Choroid plexus epithelial cell (primary cell): Measurements from ENCODE around the gene CPZ.

ENCODE experiments used
- DNase-seq: peaks from one replicate; pipeline ENCODE4 v3.0.0-alpha.2; 2010; ENCODE audit warnings: low read depth
- H3K4me3 ChIP-seq: 2 replicates; pipeline ENCODE4 v1.5.1; 2011; ENCODE audit warnings: low read depth, mild to moderate bottlenecking, control low read depth, low read length, moderate library complexity
- TF ChIP-seq, protein P1 (sequence below): conservative IDR thresholded peaks from 2 replicates; pipeline ENCODE4 v1.5.1; 2011; ENCODE audit warnings: low read depth, mild to moderate bottlenecking, control low read depth, inconsistent platforms, low read length, moderate library complexity

The CPZ gene

DNA sequence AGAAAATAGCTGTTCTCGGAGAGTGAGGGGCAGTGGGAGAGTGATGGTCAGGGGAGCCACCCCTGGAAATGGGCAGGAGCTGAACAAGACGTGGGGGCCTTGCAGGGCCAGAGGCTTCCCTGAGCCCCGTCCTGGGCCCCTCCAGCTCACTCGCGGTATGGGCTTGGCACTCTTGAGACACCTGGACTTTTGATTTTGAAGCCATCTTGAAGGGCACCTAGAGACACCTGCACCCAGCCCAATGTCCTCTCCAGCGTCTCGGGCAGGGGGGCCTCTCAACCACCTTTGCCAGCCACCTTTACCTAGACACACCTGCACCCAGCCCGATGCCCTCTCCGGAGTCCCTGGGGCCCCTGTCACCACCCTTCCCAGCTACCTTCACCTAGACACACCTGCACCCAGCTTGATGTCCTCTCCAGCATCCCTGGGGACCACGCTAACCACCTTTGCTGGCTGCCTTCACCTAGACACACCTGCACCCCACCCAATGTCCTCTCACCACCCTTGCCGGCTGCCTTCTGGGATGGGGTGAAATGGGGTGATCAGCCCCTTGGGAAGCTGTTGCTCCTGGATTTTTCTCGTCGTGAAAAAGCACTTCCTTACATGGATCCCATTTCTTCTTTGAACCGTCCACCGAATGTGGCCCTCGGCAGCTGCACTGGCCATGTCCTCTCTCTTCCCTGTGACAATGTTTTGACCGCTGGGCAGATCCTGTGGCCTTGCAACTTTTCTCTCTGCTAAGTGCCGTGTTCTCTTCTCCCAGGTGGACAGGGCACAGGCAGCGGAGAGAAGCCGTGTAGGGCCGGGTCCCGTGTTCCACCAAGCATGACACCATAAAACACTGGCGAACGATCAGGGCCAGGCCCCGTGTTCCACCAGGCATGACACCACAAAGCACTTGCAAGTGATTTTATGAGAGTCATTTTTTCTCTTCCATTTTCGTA is 47.5 kb downstream of the CPZ start:
- no peak overlapping the region for H3K4me3 ChIP-seq
- no peak for DNase-seq
- TF ChIP-seq, protein P1, sequence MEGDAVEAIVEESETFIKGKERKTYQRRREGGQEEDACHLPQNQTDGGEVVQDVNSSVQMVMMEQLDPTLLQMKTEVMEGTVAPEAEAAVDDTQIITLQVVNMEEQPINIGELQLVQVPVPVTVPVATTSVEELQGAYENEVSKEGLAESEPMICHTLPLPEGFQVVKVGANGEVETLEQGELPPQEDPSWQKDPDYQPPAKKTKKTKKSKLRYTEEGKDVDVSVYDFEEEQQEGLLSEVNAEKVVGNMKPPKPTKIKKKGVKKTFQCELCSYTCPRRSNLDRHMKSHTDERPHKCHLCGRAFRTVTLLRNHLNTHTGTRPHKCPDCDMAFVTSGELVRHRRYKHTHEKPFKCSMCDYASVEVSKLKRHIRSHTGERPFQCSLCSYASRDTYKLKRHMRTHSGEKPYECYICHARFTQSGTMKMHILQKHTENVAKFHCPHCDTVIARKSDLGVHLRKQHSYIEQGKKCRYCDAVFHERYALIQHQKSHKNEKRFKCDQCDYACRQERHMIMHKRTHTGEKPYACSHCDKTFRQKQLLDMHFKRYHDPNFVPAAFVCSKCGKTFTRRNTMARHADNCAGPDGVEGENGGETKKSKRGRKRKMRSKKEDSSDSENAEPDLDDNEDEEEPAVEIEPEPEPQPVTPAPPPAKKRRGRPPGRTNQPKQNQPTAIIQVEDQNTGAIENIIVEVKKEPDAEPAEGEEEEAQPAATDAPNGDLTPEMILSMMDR: no peak

DNA sequence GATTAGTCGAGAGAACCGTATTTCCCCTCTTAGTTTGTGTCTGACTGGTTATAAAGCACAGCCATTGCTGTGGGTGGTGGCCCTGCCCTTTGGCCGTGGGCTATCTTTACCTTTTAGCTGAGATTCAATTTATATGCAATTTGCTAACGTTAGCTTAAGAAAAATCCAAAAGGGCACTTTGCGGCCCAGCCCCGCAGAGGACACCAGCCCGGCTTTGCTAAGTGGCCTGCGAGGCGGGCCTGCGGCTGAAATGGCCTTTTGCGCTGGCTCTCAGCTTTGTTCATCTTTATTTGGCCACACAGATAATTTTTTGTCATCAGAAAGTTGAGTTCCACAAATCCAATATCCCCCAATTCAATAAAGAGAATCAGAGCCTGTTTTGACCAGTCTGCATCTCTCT is 48.3 kb downstream of the CPZ start:
- TF ChIP-seq, protein P1: no peak
- DNase-seq: no peak
- no peak overlapping the region for H3K4me3 ChIP-seq

DNA sequence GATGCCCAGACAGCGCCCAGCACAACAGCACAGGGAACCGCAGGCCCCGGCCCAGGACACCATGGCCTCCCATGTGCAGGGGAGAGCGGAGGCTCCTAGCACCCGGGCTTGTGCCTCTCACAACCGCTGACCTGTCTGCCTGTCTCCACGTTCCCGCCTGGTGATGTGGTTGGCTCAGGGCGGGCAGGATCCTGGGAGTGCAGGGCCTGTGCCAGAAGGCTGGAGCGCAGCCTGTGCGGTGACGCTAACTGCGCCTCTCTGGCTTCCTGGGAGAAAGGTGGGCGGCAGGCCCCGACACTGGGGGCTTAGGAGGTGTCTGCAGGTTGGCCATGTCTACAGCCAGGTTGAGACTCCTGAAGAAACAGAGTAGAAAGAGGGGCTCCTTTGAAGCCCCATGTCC is 48.7 kb downstream of the CPZ start:
- DNase-seq: no peak
- TF ChIP-seq, protein P1: no peak
- no peak overlapping the region for H3K4me3 ChIP-seq

DNA sequence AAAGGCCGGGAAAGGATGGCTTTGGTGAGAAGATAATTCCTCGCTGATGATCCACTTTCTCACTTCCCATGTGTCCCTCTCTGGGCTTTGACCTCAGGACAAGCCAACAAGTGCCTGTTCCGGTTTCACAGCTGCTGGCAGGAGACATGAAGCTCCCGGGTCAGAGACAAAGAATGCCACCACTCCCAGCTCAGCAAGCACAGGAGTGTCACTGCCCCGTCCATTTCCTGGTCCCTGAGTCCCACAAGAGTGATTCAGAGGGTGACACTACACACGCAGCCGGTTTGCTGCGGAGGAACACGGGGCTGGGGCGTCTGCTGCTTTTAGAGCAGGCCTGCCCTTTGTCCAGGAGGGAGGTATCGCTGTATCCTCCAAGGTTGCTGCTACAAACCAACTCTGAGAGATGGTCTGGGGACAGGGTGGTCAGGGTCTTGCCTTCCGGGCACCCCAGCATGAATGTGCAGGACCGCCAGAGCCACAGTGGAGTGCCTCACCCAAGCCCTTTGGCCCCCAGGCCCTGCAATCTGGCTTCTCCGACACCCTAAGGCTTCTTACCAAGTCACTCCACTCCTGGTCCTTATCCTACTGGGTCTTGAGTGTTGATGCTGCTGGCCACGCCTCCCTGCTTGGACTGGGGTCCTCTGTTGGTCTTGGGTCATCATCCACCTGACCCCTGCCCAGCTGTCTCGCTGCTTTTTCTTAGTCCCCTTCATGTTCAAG is 49.5 kb downstream of the CPZ start:
- no peak for DNase-seq
- H3K4me3 ChIP-seq: no peak overlapping the region
- TF ChIP-seq, protein P1: no peak

- no peak for DNase-seq
- TF ChIP-seq, protein P1: no peak
- H3K4me3 ChIP-seq: no peak overlapping the region
Observed at GRCh38 chr4:8642651-8643321, 50.2 kb downstream of the CPZ start.

- no peak overlapping the region for H3K4me3 ChIP-seq
Observed at GRCh38 chr4:8643441-8643840, 50.9 kb downstream of the CPZ start.

More at GRCh38 chr4:8643441-8643840, 50.9 kb downstream of the CPZ start:
- DNase-seq: no peak
- TF ChIP-seq, protein P1: no peak
